ENCODE results near the gene ADAMTS12.

Gene ADAMTS12

GRCh38 chr5:33631786-33632185 is 260.0 kb downstream of the ADAMTS12 start:
- Mint-ChIP-seq H3K9me3 (peaks cover 8% of the 10 kb centered on the region), H3K27ac (no peak overlapping the region), H3K4me3 (no peak overlapping the region), H3K4me1 (ENCODE audit: low read depth) (no peaks in the 10 kb centered on the region), H3K36me3 (ENCODE audit: low read depth) (no peaks in the 10 kb centered on the region), H3K27me3 (no peaks in the 10 kb centered on the region)
- intact Hi-C loops (cut with micrococcal nuclease): no loop called here

DNA sequence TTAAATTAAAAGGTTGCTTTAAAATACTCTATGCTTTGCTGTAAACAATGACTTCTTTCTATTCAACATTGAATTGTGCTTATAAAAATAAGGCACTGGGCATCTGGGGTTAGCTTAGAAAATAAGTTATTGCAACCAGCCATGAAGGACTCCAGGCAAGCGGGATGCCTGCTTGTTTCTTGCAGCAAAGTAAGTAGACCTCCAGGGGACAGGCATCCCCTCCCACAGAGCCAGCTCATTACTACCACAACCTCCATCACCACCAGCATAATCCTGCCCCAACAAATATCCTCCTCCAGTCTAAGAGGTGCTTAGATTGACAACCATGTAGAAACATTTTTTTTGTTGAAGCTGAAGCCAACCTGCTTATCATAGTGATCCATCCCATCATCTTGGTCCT is 260.7 kb downstream of the ADAMTS12 start:
- Mint-ChIP-seq H3K27me3 (no peaks in the 10 kb centered on the region), H3K27ac (no peak overlapping the region), H3K4me1 (ENCODE audit: low read depth) (no peaks in the 10 kb centered on the region), H3K36me3 (ENCODE audit: low read depth) (no peaks in the 10 kb centered on the region), H3K9me3 (peaks cover 5% of the 10 kb centered on the region), H3K4me3 (no peak overlapping the region)
- intact Hi-C loops (cut with micrococcal nuclease): no loop called here

GRCh38 chr5:33629999-33630398 is 261.8 kb downstream of the ADAMTS12 start:
- H3K4me3 Mint-ChIP-seq: no peak overlapping the region
- peaks cover 5% of the 10 kb centered on the region for H3K9me3 Mint-ChIP-seq
- no peaks in the 10 kb centered on the region for H3K4me1 Mint-ChIP-seq (ENCODE audit: low read depth)
- H3K36me3 Mint-ChIP-seq (ENCODE audit: low read depth): no peaks in the 10 kb centered on the region
- no peak overlapping the region for H3K27ac Mint-ChIP-seq
- H3K27me3 Mint-ChIP-seq: no peaks in the 10 kb centered on the region
- intact Hi-C loops (cut with micrococcal nuclease): no loop called here

- H3K36me3 Mint-ChIP-seq (ENCODE audit: low read depth): no peaks in the 10 kb centered on the region
These were observed 263.0 kb downstream of the ADAMTS12 start for GRCh38 chr5:33628796-33629195.

DNA sequence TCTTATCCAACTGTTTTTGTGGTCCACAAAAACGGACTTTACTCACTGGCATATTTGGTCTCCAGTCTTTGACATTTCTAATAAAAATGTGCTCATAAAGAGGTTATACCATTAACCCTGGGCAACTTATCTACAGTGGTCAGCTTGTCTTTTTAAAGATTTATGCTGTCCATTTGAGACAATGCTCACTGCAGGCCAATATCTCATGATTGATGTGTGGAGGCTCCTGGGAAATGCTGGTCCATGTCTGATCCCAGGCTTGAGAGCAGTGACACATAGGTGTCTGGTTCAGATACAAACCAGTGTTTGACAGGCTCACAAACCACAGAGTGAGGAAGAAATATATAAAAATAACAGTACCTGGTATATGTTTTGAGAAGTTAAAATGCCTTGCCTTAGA is 270.3 kb downstream of the ADAMTS12 start:
- intact Hi-C loops (cut with micrococcal nuclease): no loop called here
- H3K9me3 Mint-ChIP-seq: peaks cover 18% of the 10 kb centered on the region
- H3K4me3 Mint-ChIP-seq: no peak overlapping the region
- H3K27ac Mint-ChIP-seq: no peak overlapping the region
- H3K27me3 Mint-ChIP-seq: no peaks in the 10 kb centered on the region
- no peaks in the 10 kb centered on the region for H3K4me1 Mint-ChIP-seq (ENCODE audit: low read depth)
- H3K36me3 Mint-ChIP-seq (ENCODE audit: low read depth): no peaks in the 10 kb centered on the region

More at GRCh38 chr5:33628796-33629195, 263.0 kb downstream of the ADAMTS12 start:
- Mint-ChIP-seq H3K27me3 (no peaks in the 10 kb centered on the region), H3K9me3 (peaks cover 5% of the 10 kb centered on the region), H3K4me1 (ENCODE audit: low read depth) (no peaks in the 10 kb centered on the region), H3K27ac (no peak overlapping the region), H3K4me3 (no peak overlapping the region)
- intact Hi-C loops (cut with micrococcal nuclease): no loop called here

- no peaks in the 10 kb centered on the region for H3K36me3 Mint-ChIP-seq (ENCODE audit: low read depth)
- intact Hi-C loops (cut with micrococcal nuclease): no loop called here
- H3K27ac Mint-ChIP-seq: no peak overlapping the region
- H3K9me3 Mint-ChIP-seq: peaks cover 9% of the 10 kb centered on the region
- H3K4me1 Mint-ChIP-seq (ENCODE audit: low read depth): no peaks in the 10 kb centered on the region
- H3K4me3 Mint-ChIP-seq: no peak overlapping the region
- no peaks in the 10 kb centered on the region for H3K27me3 Mint-ChIP-seq
These were observed 277.8 kb downstream of the ADAMTS12 start for GRCh38 chr5:33614039-33614438.

GRCh38 chr5:33612386-33612785 is 279.4 kb downstream of the ADAMTS12 start:
- H3K4me1 Mint-ChIP-seq (ENCODE audit: low read depth): no peaks in the 10 kb centered on the region
- H3K4me3 Mint-ChIP-seq: no peak overlapping the region
- no peaks in the 10 kb centered on the region for H3K36me3 Mint-ChIP-seq (ENCODE audit: low read depth)
- no peaks in the 10 kb centered on the region for H3K27me3 Mint-ChIP-seq
- no peak overlapping the region for H3K27ac Mint-ChIP-seq
- no peaks in the 10 kb centered on the region for H3K9me3 Mint-ChIP-seq
- intact Hi-C loops (cut with micrococcal nuclease): no loop called here

- H3K36me3 Mint-ChIP-seq (ENCODE audit: low read depth): no peaks in the 10 kb centered on the region
- no peaks in the 10 kb centered on the region for H3K27me3 Mint-ChIP-seq
- H3K4me1 Mint-ChIP-seq (ENCODE audit: low read depth): no peaks in the 10 kb centered on the region
- no peak overlapping the region for H3K4me3 Mint-ChIP-seq
- intact Hi-C loops (cut with micrococcal nuclease): no loop called here
- no peak overlapping the region for H3K27ac Mint-ChIP-seq
- H3K9me3 Mint-ChIP-seq: no peaks in the 10 kb centered on the region
These were observed 279.9 kb downstream of the ADAMTS12 start for GRCh38 chr5:33611877-33612276.

- H3K9me3 Mint-ChIP-seq: no peaks in the 10 kb centered on the region
- intact Hi-C loops (cut with micrococcal nuclease): no loop called here
- H3K4me3 Mint-ChIP-seq: no peak overlapping the region
- H3K4me1 Mint-ChIP-seq (ENCODE audit: low read depth): no peaks in the 10 kb centered on the region
- no peak overlapping the region for H3K27ac Mint-ChIP-seq
- H3K36me3 Mint-ChIP-seq (ENCODE audit: low read depth): no peaks in the 10 kb centered on the region
- H3K27me3 Mint-ChIP-seq: no peaks in the 10 kb centered on the region
These were observed 283.3 kb downstream of the ADAMTS12 start for GRCh38 chr5:33608344-33609041.

- Mint-ChIP-seq H3K9me3 (no peaks in the 10 kb centered on the region), H3K4me1 (ENCODE audit: low read depth) (no peaks in the 10 kb centered on the region), H3K27ac (no peak overlapping the region), H3K4me3 (no peak overlapping the region), H3K36me3 (ENCODE audit: low read depth) (no peaks in the 10 kb centered on the region), H3K27me3 (no peaks in the 10 kb centered on the region)
- intact Hi-C loops (cut with micrococcal nuclease): no loop called here
These were observed 287.3 kb downstream of the ADAMTS12 start for GRCh38 chr5:33604503-33604902.

- no peaks in the 10 kb centered on the region for H3K27me3 Mint-ChIP-seq
- no peak overlapping the region for H3K27ac Mint-ChIP-seq
- no peaks in the 10 kb centered on the region for H3K4me1 Mint-ChIP-seq (ENCODE audit: low read depth)
- no peaks in the 10 kb centered on the region for H3K9me3 Mint-ChIP-seq
- H3K4me3 Mint-ChIP-seq: no peak overlapping the region
- intact Hi-C loops (cut with micrococcal nuclease): no loop called here
- no peaks in the 10 kb centered on the region for H3K36me3 Mint-ChIP-seq (ENCODE audit: low read depth)
These were observed 289.9 kb downstream of the ADAMTS12 start for GRCh38 chr5:33601881-33602280.

- Mint-ChIP-seq H3K36me3 (ENCODE audit: low read depth) (no peaks in the 10 kb centered on the region), H3K4me1 (ENCODE audit: low read depth) (no peaks in the 10 kb centered on the region), H3K9me3 (no peaks in the 10 kb centered on the region), H3K4me3 (no peak overlapping the region), H3K27ac (no peak overlapping the region), H3K27me3 (no peaks in the 10 kb centered on the region)
- intact Hi-C loops (cut with micrococcal nuclease): no loop called here
These were observed 296.5 kb downstream of the ADAMTS12 start for GRCh38 chr5:33595303-33595702.

GRCh38 chr5:33594006-33594405 is 297.8 kb downstream of the ADAMTS12 start:
- no peaks in the 10 kb centered on the region for H3K27me3 Mint-ChIP-seq
- intact Hi-C loops (cut with micrococcal nuclease): no loop called here

GRCh38 chr5:33592245-33592644 is 299.5 kb downstream of the ADAMTS12 start:
- Mint-ChIP-seq H3K9me3 (no peaks in the 10 kb centered on the region), H3K4me1 (ENCODE audit: low read depth) (no peaks in the 10 kb centered on the region), H3K27me3 (no peaks in the 10 kb centered on the region), H3K27ac (no peak overlapping the region), H3K36me3 (ENCODE audit: low read depth) (no peaks in the 10 kb centered on the region), H3K4me3 (no peak overlapping the region)
- intact Hi-C loops (cut with micrococcal nuclease): no loop called here

More at GRCh38 chr5:33594006-33594405, 297.8 kb downstream of the ADAMTS12 start:
- Mint-ChIP-seq H3K4me1 (ENCODE audit: low read depth) (no peaks in the 10 kb centered on the region), H3K9me3 (no peaks in the 10 kb centered on the region), H3K36me3 (ENCODE audit: low read depth) (no peaks in the 10 kb centered on the region), H3K27ac (no peak overlapping the region), H3K4me3 (no peak overlapping the region)

Measured in dendritic cell treated with granulocyte-macrophage colony-stimulating factor and Interleukin-4, amounts not matched to agents 40 ng/mL and 50 ng/mL, for 4 days (primary cell).